ENCODE results near the gene C2CD2. TPM values are rescaled to one million over a fixed set of nuclear protein-coding genes. Genes with fewer than 3 reads are reported as not detected.

The C2CD2 gene
- total RNA-seq, 4 donors from 2014 or later = 6.7 to 22.3 (median 17.3) TPM

- H3K27me3 ChIP-seq = no peaks in the 10 kb centered on the region
- DNase-seq = no peak
- H3K36me3 ChIP-seq = no peaks in the 10 kb centered on the region
- H3K27ac ChIP-seq = peak overlapping the region; percentile 76 to 92 (median 84)
- H3K9me3 ChIP-seq = no peaks in the 10 kb centered on the region
- H3K4me1 ChIP-seq = peaks cover 0 to 24% (median 18%) of the 10 kb centered on the region in 4 donors
- TF ChIP-seq CTCF (IDR thresholded peaks at IDR 0.05) (no peak), POLR2A (IDR thresholded peaks at IDR 0.05) (no peak)
- H3K4me3 ChIP-seq = peak overlapping the region; percentile 38 to 63 (median 45)
Measured at GRCh38 chr21:41925767-41926116, 28.1 kb downstream of the C2CD2 start.

- Histone ChIP-seq H3K27ac (peak overlapping the region; percentile 53 to 76 (median 64)), H3K4me1 (peaks cover 0 to 24% (median 18%) of the 10 kb centered on the region in 4 donors), H3K36me3 (no peaks in the 10 kb centered on the region), H3K27me3 (no peaks in the 10 kb centered on the region), H3K4me3 (no peak overlapping the region), H3K9me3 (no peaks in the 10 kb centered on the region)
- TF ChIP-seq CTCF (IDR thresholded peaks at IDR 0.05) = no peak
- no peak for TF ChIP-seq POLR2A (IDR thresholded peaks at IDR 0.05)
- DNase-seq = no peak
Measured at GRCh38 chr21:41924368-41924754, 29.5 kb downstream of the C2CD2 start.

- peak overlapping the region; percentile 53 to 76 (median 64) for H3K27ac ChIP-seq
- no peaks in the 10 kb centered on the region for H3K9me3 ChIP-seq
- DNase-seq = no peak
- no peaks in the 10 kb centered on the region for H3K36me3 ChIP-seq
- H3K27me3 ChIP-seq = no peaks in the 10 kb centered on the region
- no peak overlapping the region for H3K4me3 ChIP-seq
- peaks cover 0 to 24% (median 18%) of the 10 kb centered on the region in 4 donors for H3K4me1 ChIP-seq
- TF ChIP-seq CTCF (IDR thresholded peaks at IDR 0.05) (no peak), POLR2A (IDR thresholded peaks at IDR 0.05) (no peak)
Measured at GRCh38 chr21:41923631-41924367, 30.0 kb downstream of the C2CD2 start.

- no peak for DNase-seq
- H3K36me3 ChIP-seq = peaks cover 0 to under 1% (median 0%) of the 10 kb centered on the region in 3 donors
- H3K27me3 ChIP-seq = no peaks in the 10 kb centered on the region
- peak overlapping the region in 3 of 4 donors; percentile 53 to 76 (median 58) for H3K27ac ChIP-seq
- no peak overlapping the region for H3K4me3 ChIP-seq
- TF ChIP-seq POLR2A (IDR thresholded peaks at IDR 0.05) (no peak), CTCF (IDR thresholded peaks at IDR 0.05) (no peak)
- peaks cover 0 to 24% (median 18%) of the 10 kb centered on the region in 4 donors for H3K4me1 ChIP-seq
- no peaks in the 10 kb centered on the region for H3K9me3 ChIP-seq
Measured at GRCh38 chr21:41923186-41923585, 30.6 kb downstream of the C2CD2 start.

GRCh38 chr21:41921021-41921420 is 32.8 kb downstream of the C2CD2 start:
- peak in 1 of 3 donors; percentile 46 for DNase-seq
- Histone ChIP-seq H3K36me3 (peaks cover 0 to 17% (median 0%) of the 10 kb centered on the region in 3 donors), H3K27me3 (no peaks in the 10 kb centered on the region), H3K4me3 (no peak overlapping the region), H3K9me3 (no peaks in the 10 kb centered on the region), H3K27ac (peak overlapping the region in 1 of 4 donors; percentile 38), H3K4me1 (peaks cover 0 to 14% (median 13%) of the 10 kb centered on the region in 4 donors)
- no peak for TF ChIP-seq CTCF (IDR thresholded peaks at IDR 0.05)
- TF ChIP-seq POLR2A (IDR thresholded peaks at IDR 0.05) = no peak

Data from Peyer's patch (tissue), 4 donors.